ENCODE data around the gene PHC2.

The PHC2 gene

DNA sequence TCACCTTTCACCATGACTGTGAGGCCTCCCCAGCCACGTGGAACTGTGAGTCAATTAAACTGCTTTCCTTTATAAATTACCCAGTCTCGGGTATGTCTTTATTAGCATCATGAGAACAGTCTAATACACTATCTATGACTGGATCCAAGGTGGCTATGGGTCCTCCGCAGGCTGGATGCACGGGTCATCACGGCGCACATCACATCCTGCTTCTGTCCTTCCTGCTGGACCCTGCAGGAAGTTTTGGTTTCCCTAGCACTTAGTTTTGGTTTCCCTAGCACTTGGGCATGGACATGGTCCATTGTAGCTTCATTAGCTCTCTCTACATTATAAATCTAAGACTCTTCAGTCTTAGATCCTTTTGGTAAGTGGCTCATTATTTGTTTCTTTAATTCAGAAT, 14.2 kb upstream of the PHC2 start:
- no peak for DNase-seq

DNA sequence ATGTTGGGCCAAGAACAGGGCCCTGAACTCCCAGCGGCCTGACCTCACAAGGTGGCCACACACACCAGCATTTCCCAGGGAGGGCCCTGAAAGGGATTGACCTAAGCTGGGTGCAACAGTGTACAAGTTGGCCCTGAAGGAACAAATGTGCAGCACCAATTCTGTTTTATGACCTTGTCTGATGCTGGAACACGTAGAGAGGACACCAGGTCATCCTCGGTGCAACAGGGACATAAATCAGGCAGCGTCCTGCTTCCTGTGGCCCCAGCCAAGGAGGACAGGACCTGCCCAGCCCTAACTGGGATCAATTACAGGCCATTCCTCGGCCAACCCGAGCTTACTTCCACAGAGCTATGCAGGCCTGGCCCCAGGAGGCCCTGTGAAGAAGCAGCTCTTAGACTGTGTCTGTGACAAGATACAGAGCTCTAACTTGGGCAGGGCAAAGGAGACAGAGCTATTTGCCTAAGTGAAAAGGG, 12.8 kb upstream of the PHC2 start:
- DNase-seq, result no peak

DNA sequence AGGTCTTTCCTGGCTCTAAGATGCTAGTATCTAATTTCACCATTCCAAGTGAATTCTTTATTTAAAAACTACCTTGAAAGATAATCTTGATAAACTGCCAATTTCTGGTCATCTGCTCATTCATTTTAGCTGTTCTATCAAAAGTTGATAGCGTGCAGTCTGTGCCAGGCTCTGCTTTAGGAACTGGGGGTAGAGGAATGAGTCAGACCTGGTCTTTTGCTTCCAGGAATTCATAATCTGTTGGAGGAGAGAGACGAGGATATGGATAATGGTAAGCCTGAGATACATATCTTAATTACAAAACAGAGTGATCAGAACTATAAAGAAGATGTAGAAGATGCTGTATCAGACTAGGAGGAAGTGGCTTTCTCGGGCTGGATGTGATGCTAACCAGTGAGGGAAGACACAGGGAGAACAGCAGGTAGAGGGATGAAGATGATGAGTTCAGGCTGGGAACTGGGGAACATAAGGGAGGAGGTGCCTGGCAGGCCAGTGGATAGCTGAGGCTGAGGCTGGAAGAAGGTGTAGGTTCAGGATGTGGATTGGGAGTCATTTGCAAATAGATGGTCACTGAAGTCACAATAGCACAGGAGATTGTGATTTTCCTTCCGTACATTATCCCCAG, 12.3 kb upstream of the PHC2 start:
- no peak for DNase-seq

DNA sequence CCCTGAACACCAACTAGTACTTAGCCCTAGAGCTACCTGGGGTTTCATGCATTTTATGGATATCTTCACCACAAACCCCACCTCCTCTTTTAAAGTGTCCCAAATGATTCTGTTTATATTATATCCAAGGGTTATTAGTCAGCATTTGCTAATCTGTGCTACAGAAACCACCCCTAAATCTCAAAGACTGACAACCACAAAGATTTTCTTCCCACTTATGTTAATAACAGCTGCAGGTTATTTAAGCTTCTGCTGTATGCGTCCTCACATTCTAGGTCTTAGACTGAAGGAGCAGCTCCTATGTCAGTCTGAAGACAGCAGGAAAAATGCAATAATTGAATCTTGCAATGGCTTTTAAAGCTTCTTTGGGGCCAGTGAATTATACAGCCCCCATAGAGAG, 11.2 kb upstream of the PHC2 start:
- no peak for DNase-seq

DNA sequence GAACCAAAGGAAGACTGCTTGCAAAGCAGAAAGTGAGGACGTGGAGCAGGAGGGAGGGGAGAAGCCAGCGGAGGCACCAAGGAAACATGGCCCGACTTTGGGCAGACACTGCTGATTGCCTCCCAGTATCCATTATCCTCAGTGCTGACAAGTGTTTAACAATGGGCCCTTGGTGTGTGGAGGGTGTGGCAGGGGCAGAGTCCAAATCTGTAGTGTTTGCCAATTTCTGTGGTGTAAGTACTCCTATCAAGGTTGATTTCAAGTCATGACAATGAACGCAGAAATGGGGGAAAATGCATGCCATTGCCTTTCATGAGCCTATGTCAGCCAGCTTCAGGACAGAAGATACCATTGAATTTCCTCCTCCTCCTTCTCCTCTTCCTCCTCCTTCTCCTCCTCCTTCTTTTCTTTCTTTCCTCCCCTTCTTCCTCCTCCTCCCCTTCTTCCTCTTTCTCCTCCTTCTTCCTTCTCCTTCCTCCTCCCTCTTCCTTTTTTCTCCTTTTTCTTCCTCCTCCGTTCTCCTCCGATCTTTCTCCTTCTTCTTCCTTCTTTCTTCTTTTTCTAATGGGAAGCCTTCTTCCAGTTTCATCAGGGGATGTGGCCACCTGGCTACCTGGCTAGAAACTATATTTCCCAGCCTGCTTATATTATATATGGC, 10.3 kb upstream of the PHC2 start:
- DNase-seq, result no peak

DNA sequence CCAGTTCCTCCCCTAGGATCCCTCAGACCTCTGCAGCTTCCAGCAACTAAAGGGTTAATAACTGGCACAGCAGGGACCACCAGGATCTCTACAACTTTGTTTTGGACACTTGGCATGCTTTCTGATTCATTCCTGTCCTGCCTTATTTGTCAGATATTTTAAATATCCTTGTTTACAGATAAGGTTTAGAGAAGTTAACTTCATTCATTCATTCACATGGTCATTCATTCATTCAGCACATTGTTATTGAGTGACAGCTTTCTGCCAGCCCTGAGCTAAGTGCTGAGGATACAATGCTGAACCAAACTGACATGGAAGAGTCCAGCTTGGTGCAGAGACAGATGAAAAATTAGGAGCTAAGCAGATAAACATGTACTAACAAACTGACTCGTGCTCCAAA, 8.8 kb upstream of the PHC2 start:
- no peak for DNase-seq

DNA sequence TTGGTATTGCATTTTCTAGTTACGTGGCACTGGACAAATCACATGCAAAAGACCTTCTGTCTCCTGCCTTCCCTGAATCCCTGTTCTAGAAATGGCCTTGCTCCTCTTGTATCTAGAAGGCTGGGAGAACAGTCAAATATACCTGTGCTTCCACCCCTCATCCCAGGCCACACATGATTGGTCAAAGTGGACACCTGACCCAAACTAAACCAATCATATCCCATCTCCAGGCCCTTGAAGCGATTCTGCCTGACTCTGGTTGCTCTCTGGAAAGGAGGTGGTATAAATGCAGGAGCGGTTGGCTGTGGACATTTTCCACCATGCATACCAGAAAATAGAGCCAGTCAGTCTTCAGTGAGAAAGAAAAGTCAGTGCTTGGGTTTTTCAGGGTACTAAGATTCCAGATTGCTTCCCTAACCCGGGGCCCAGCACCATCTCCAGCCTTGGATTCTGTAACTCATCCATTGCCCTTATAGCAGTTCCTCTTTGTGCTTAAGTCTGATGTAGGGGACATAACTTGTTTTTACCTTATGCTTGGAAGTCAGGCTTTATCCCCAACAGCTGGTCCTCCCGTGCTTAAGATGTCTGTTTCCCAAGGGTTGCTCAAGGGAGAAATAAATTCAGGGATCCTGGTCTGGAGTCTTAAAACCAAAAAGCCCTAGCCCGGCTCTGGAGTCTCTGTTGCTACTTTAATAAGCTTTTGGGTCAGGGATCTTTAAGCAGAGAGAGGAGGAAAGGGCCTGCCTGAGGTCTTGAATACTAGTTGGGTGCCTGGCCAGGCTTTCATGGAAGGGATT, 7.7 kb upstream of the PHC2 start:
- no peak for DNase-seq

DNA sequence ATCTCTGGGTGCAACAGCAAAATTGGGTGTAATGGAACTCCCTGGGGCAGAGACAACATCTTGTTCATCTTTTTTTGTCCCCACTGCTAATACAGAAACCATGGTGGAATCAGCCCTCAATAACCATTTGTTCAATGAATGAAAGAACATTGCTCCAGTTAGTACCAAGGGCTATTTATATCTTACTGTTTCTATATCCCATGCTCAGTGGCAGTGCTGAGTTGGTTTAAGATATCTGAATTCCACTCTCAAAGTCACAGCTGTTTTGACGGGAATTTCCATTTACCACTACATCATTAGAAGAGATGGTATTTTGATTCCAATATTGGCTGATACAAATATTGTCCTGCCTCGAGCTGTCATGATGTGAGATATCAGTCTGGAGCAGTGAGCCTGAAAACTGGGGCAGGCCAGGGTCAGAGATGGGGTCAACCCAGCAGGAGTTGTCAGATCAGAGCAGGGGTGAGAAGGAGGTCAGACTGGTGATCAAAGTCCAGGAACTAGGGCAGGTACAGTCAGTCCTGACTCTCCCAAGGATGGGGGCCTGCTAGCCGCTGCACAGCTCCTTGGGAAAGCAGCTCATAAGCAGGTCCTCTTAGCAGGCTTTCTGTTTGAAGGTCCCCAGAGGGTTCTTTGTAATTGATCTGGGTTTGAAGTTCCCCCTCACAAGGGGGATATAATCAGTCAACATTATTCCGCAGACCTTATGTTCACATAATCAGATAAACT, 5.8 kb upstream of the PHC2 start:
- DNase-seq, result peak; percentile 58

DNA sequence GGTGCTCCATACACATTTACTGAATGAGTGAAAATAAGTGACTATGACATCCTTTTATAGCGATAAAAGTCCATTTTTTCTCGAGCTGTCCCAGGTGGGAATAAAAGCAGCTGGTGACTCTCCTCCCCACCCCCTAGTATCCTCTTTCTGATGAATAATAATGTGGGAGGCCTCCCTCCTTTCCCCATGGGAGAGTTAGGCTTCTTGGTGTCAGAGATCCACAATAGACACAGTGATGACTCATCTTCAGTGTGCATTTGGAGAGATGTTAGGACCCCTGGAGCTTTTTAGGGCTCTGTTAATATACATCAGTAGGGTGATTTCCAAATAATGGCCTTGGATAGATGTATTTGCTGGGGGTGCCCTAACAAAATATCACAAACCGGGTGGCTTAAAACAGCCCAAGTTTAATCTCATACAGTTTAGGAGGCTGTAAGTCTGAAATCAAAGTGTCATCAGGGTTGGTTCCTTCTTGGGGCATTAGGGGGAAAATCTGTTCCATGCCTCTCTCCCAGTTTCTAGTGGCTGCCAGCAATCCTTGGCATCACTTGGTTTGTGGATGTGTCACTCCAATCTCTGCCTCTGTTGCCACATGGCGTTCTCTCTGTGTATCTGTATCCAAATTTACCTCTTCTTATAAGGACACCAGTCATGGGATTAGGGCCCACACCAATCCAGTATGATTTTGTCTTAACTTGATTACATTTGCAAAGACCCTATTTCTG, 4.4 kb upstream of the PHC2 start:
- no peak for DNase-seq

DNA sequence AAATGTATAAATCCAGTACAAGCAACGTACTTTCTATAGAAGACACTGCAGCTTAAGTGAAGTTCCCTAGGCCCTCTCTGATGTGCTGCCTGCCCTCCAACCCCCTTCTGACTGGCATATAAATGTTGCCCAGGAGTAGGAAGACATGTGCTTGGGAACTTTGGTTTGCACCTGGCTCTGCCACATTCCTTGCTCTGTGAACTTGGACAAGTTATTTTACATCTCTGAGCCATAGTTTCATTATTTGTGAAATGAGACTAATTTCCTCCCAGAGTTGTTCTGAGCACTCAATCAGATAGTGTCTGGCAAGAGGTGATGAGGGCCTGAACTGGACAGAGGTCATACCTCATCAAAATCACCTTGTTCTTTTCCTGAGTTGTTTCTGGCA, 3.5 kb upstream of the PHC2 start:
- DNase-seq, result no peak

DNA sequence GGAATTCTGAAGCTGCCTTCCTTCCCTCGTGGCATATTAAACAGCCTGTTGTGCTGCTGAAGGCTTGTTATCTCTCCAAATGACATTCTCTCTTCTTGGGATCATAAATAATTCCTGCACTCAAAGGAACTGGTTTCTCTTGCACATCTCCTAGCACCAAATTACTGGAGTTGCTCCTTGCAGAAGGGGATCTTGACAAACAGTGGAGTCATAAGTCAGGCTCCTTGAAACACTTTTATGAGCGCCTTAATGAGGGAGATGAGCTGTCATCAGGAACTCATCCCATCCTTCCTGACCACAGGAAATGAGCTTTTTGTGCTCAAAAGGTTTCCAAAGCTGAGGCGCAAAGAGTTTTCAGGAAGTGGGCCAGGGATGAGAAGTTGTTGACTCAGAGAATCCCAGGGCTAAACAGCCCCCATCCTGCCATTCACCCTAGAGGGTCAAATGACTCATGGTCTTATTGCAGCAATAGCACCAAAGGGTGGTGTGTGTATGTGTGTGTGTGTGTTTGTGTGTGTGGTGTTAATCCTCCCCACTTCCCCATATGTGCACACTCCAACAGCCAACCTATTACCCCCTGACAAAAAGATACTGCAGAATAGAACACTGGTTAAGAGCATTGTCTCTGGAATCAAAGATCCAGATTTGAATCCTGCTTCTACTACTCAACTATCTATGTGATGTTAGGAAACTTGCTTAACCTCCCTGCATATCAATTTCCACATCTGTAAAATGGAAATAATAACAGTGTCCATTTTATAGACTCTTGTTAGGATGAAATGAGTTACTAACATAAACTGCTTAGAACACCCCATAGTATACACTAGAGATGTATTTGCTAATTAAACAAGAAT, 2.8 kb upstream of the PHC2 start:
- no peak for DNase-seq

DNA sequence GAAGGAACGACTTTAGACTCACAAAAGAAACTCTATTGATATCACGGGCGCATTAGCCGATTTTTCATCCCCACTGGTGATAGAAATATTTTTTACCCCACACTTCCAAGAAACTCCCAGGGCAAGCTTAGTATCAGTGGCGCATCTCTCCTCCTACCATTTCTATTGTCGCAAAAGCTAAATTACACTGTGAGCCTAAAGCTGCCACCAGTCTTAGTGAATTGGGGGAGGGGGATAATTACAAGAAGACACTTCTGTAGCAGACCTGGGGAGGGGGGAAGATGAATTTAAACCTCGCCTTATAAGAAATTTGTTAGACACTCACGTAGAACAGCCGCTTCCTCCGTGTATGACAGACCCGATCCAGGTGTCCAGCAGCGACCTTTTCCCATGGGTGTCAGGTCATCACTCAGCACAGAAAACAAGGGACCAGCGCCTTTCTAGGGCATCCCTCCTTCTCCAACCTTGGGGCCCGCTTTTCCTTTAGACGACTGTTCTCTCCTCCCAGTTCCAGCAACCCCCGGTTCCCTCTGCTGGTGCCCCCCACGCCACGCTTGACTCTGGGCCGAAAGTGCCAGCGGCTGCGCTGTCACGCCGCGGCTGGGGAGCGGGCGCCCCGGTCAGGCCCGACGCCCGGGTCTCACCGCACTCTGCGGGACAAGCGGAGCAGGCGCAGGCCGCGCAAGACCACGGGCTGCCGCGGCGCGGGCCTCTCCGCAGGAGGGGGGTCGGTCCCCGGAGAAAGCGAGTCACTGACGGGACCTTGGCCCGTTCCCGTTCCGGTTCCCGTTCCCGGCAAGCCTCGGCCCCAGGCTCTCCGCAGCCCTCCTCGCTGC, 821 bp downstream of the PHC2 start:
- DNase-seq, result peak; percentile 82

DNA sequence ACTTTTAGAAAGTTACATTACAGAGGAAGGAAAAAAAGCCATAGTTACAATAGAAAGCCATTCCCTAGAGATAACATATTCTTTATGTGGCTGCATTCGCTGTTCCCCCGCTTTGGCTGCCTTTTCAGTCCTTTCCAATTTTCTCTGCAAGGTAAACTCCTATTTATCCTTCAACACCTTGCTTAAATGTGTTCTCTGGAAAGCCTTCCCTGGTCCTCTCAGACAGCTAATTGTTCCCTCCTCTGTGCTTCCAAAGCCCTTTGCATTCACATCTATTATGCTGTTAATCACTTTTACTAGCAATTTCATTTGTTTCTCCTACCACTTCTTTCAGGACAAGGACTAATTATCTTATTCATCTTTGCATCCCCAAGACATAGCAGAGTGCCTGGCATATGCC, 1.6 kb downstream of the PHC2 start:
- DNase-seq, result no peak

DNA sequence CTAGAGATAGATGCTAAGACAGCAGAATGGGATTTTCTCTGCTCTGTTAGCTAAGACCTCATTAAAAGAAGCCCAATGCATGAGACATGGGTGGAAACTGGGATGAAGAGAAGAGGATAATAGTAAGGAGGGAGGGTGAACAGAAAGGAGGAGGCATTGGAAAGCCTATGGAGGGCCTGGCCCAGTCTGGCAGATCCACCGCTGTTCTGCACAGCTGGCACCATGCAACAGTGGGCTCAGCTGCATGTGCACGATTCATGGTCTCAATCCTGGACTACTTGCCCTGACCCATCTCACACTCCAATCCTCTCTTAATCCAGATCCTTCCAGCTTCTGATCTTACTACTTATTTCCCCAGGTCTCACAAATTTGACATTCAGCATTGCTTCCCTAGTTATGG, 2.2 kb downstream of the PHC2 start:
- DNase-seq, result no peak

DNA sequence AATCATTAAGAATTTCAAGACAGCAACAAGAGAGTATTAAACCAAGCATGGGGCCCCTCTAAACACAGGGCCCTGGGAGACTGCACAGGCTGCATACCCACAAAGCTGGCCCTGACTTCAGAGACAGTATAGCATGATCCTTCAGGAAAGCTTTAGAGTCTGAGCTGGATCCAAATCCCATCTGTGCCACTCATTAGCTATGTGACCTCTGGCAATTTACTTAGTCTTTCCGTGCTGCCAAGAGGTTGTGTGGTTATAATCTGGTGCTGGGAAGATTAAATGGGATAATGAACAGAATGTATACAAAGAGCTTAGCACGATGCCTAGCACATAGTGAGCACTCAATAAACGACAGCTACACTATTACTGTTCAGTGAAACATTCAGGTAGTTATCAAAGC, 4.0 kb downstream of the PHC2 start:
- DNase-seq, result no peak

DNA sequence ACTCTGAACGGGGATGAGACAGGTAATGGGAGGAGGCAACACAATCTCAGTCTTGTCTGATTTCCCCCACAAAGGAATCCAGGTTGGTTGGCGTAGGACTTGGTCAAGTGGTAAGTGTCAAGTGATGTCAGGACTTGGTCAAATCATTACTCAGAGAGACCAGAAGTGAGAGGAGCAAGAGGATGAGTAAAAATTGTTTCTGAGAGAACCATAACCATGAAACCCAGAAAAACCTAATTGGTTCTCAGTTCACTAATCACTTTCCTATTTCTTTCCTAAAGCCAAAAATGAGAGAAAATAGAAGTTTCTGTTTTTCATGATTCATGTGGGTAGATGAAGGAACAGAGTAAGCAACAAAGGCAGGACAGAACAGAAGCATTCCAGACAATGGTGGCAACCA, 5.0 kb downstream of the PHC2 start:
- no peak for DNase-seq

DNA sequence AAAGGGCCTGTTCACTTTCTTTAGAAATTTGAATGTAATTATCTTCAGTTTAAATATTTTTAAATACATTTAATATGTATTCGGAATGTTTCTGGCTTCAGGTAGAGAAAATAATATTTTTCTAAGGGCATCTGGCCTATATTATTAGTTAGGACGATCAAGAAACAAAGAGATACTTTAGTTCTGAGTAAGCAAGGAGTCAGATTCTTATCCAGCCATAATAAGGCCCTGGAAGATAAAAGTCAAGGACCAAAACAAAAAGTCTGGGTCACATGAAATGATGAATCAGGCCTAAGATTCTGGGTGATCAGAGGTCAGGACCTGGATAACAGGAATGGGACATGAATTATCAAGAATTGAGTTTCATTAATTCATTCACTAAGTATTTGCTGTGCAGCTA, 6.3 kb downstream of the PHC2 start:
- no peak for DNase-seq

DNA sequence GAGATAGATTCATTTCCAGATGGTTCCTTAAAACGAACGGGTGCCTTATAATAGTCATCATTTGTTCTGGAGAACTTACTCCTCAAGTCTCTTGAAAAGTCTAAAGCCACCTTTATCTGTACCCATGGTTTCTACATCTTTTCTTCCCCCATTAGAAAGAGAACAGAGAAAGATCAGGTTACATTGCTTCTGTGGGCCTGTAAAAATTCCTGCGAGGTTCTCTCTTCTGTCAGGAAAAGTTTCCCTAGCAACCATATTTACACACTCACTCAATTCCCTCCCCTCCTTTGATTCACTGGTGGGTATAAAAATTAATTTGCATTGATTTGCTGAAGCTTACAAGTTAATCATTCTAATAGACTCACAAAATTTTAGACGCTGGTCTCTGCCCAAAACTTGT, 6.7 kb downstream of the PHC2 start:
- DNase-seq, result no peak

DNA sequence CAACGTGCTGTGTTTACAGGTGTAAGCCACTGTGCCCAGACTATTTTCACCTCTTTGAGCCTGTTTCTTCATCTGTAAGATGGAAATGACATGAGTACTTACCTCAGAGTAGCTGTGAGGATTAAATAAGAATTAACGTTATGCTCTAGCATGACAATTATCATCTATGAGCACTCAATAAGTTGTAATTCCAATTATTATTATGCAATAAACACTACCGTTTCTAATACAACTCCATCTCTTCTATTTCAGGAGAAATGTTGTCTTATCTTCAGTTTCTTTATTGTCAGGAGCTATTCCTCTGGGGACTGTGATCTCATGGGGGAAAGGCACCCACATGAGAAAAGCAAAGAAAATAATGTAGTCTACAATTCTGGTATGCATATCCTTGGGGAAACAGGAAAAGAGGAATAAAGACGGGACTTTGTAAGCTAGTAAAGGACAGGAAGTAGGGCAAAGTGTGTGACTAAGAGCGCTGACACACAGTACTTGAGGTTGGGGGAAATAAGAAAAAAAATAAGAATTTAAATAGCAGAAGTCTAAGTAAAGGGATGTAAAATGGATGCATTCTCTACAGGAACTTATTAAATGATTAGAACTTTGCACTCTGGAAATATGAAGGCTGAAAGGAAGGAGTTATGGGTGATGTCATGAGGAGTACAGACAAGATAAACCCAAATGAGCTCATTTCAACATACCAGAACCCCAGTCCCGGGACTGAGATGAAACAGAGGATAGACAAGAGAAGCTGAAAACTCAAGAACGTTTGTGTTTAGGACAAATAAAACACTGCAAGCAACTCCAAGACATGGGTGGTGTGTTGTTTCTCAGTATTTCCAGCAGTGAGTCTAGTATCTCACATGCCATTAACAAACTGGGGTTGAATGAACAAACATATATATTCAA, 9.8 kb downstream of the PHC2 start:
- no peak for DNase-seq

DNA sequence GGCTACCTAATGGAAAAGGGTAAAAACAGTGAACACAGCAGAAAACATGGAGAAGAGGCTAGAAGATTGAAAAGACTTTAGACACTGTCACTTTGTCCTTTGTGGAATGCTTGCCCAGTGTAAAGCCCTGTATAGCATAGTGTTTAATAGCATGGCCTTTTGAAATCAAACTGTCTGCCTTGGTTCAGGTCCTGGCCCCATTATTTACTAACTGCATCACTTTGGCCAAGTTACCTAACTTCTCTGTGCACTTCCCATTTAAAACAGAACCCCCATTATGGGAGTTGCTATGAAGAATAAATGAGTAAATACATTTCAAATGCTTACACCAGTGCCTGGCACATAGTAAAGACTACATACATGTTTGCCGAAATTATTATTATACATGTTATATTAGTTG, 12.1 kb downstream of the PHC2 start:
- no peak for DNase-seq

Measured in retina (tissue), 1 donor.